DND-41 (cell line): ENCODE data around the gene BRF1.
A peak's percentile ranks its signal among the peaks of the same experiment; 100 is the strongest.

Experiments used
- ATAC-seq: fragments of 200-7000 bp; cut with Tn5 transposase; 3 replicates; pipeline ENCODE4 v1.9.1; 2021; ENCODE audit warnings: low read depth; ENCODE audit not compliant: insufficient read depth
- DNase-seq: peaks from one replicate; pipeline ENCODE4 v3.0.0-alpha.2; 2020
- H2AFZ ChIP-seq: 2 replicates; pipeline ENCODE4 v1.6.0; 2012; ENCODE audit warnings: low read depth, low read length
- H3K27ac ChIP-seq: 2 replicates; pipeline ENCODE4 v1.5.1; 2012; ENCODE audit warnings: low read length, inconsistent platforms
- H3K27me3 ChIP-seq: fragments of 200-600 bp; sonication (generic); 2 replicates; pipeline ENCODE4 v1.6.0; 2012; ENCODE audit warnings: low read length, mild to moderate bottlenecking, inconsistent platforms; ENCODE audit not compliant: insufficient read depth, poor library complexity
- H3K36me3 ChIP-seq: 2 replicates; pipeline ENCODE4 v1.5.1; 2012; ENCODE audit warnings: low read length, inconsistent platforms; ENCODE audit not compliant: insufficient read depth
- H3K4me1 ChIP-seq: 2 replicates; pipeline ENCODE4 v1.5.1; 2012; ENCODE audit warnings: mild to moderate bottlenecking, low read length; ENCODE audit not compliant: insufficient read depth
- H3K4me2 ChIP-seq: 2 replicates; pipeline ENCODE4 v1.6.0; 2012; ENCODE audit warnings: mild to moderate bottlenecking, moderate library complexity, low read length, inconsistent platforms; ENCODE audit not compliant: insufficient read depth
- H3K4me3 ChIP-seq, 2 experiments: fragments of 200-600 bp in 1 of 2; shearing (Covaris generic) in 1 of 2; 2 replicates each; pipeline ENCODE4 v1.5.1; 2012 to 2016; ENCODE audit warnings: inconsistent platforms in 2 of 2, low read length in 2 of 2, mild to moderate bottlenecking in 2 of 2, low read depth in 1 of 2, moderate library complexity in 1 of 2
- H3K79me2 ChIP-seq: 2 replicates; pipeline ENCODE4 v1.6.0; 2012; ENCODE audit warnings: low read length, inconsistent platforms; ENCODE audit not compliant: insufficient read depth
- H3K9ac ChIP-seq: 2 replicates; pipeline ENCODE4 v1.6.0; 2012; ENCODE audit warnings: low read depth, mild to moderate bottlenecking, inconsistent platforms, low read length, moderate library complexity
- H3K9me3 ChIP-seq: 2 replicates; pipeline ENCODE4 v1.5.1; 2012; ENCODE audit warnings: low read length, moderate library complexity, mild to moderate bottlenecking, inconsistent platforms; ENCODE audit not compliant: insufficient read depth, severe bottlenecking
- H4K20me1 ChIP-seq: 2 replicates; pipeline ENCODE4 v1.6.0; 2012; ENCODE audit warnings: low read length; ENCODE audit not compliant: insufficient read depth
- CTCF ChIP-seq: IDR thresholded peaks from 2 replicates; pipeline ENCODE4 v1.5.1; 2012; ENCODE audit warnings: borderline replicate concordance, low read length, moderate library complexity, mild to moderate bottlenecking; ENCODE audit not compliant: poor library complexity, severe bottlenecking; ENCODE audit errors: extremely low read depth
- EZH2 ChIP-seq: IDR thresholded peaks from 3 replicates; pipeline ENCODE4 v1.6.1; 2012; ENCODE audit warnings: borderline replicate concordance, low read depth, mild to moderate bottlenecking, moderate library complexity, low read length, inconsistent platforms; ENCODE audit not compliant: severe bottlenecking

Gene BRF1

DNA sequence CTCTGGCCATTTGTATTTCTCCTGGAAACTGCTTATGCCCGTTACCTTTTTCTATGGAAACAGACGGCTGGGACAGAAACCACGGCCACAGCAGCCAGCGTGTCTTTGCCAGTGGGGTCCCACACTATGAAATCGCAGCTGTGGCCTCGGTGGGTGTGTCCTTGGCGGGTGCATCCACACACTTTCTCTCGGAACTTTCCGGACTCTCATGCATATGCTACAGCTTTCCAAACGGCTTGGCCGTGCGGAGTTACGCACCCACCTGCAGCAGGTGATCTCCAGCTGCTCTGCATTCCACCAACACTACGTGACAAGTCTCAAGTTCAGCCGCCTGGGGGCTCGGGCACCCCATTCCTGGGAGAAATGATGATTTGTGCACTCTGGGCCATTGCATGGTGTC lies 53.8 kb downstream of the BRF1 start:
- Histone ChIP-seq H3K27me3 (no peaks in the 10 kb centered on the region), H2AFZ (no peak overlapping the region), H3K9ac (0 out of 2 replicates have a peak overlapping the region, but pooled peaks have one; percentile 72), H3K79me2 (peaks cover 81% of the 10 kb centered on the region), H4K20me1 (peaks cover 33% of the 10 kb centered on the region), H3K4me1 (peaks cover 50% of the 10 kb centered on the region), H3K4me3 (no peak overlapping the region), H3K4me2 (peak overlapping the region; percentile 86; the same call in 1 of the 2 replicates), H3K9me3 (no peaks in the 10 kb centered on the region), H3K27ac (no peak overlapping the region), H3K36me3 (peaks cover 61% of the 10 kb centered on the region)
- DNase-seq = no peak
- TF ChIP-seq EZH2 (no peak), CTCF (no peak)
- ATAC-seq = no peak

DNA sequence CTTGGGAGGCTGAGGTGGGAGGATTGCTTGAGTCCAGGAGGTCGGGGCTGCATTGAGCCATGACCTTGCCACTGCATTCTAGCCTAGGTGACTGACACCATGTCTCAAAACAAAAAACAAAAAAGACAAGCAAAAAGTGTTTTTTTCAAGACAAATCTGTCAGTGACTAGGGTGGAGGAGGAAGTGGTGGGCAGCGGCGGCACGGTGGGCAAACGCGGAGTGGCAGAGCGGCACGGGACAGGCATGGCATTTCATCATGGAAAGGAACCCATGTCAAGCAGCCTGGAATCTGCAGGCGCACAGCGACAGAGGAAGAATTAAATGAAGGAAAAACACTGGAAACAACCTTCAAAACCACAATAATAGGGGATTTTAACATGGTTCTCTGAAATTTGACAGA lies 56.5 kb downstream of the BRF1 start:
- ATAC-seq (no peak), DNase-seq (no peak)
- no peak overlapping the region for H3K4me2 ChIP-seq
- TF ChIP-seq EZH2 = no peak
- TF ChIP-seq CTCF = no peak
- H3K9ac ChIP-seq = no peak overlapping the region
- H3K79me2 ChIP-seq = peaks cover 73% of the 10 kb centered on the region
- H3K4me3 ChIP-seq = no peak overlapping the region
- H2AFZ ChIP-seq = no peak overlapping the region
- H3K27ac ChIP-seq = no peak overlapping the region
- H3K4me1 ChIP-seq = peaks cover 32% of the 10 kb centered on the region
- no peaks in the 10 kb centered on the region for H3K27me3 ChIP-seq
- peaks cover 6% of the 10 kb centered on the region; the same call in 1 of the 2 replicates for H4K20me1 ChIP-seq
- H3K9me3 ChIP-seq = peaks cover 4% of the 10 kb centered on the region
- H3K36me3 ChIP-seq = peaks cover 48% of the 10 kb centered on the region

DNA sequence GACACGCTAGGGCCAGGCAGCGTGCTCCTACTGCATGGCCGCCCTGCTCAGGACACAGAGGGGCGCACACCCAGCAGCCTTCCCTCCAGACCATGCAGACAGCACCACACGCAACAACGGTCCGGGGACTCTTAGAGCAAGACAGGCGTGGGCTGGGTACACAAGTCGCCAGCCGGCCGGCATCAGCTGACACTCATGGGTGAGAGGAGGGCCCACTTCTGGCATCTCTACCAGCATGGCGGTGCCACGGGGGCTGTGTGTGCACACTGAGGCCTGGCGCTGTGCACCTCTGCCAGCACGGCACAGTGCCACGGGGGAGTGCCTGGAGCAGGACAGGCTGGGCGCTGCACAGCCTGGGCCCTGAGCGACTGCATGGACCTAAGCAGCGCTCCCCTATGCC lies 59.2 kb downstream of the BRF1 start:
- H3K4me1 ChIP-seq = peaks cover 11% of the 10 kb centered on the region
- H3K4me3 ChIP-seq = no peak overlapping the region
- peaks cover 52% of the 10 kb centered on the region for H3K79me2 ChIP-seq
- no peak overlapping the region for H3K4me2 ChIP-seq
- no peaks in the 10 kb centered on the region for H3K27me3 ChIP-seq
- DNase-seq (no peak), ATAC-seq (no peak)
- 0 out of 2 replicates have a peak, but pooled peaks cover 3% of the 10 kb centered on the region for H4K20me1 ChIP-seq
- H2AFZ ChIP-seq = no peak overlapping the region
- TF ChIP-seq CTCF = no peak
- no peak for TF ChIP-seq EZH2
- no peak overlapping the region for H3K27ac ChIP-seq
- peaks cover 4% of the 10 kb centered on the region for H3K9me3 ChIP-seq
- H3K9ac ChIP-seq = no peak overlapping the region
- peaks cover 34% of the 10 kb centered on the region for H3K36me3 ChIP-seq

DNA sequence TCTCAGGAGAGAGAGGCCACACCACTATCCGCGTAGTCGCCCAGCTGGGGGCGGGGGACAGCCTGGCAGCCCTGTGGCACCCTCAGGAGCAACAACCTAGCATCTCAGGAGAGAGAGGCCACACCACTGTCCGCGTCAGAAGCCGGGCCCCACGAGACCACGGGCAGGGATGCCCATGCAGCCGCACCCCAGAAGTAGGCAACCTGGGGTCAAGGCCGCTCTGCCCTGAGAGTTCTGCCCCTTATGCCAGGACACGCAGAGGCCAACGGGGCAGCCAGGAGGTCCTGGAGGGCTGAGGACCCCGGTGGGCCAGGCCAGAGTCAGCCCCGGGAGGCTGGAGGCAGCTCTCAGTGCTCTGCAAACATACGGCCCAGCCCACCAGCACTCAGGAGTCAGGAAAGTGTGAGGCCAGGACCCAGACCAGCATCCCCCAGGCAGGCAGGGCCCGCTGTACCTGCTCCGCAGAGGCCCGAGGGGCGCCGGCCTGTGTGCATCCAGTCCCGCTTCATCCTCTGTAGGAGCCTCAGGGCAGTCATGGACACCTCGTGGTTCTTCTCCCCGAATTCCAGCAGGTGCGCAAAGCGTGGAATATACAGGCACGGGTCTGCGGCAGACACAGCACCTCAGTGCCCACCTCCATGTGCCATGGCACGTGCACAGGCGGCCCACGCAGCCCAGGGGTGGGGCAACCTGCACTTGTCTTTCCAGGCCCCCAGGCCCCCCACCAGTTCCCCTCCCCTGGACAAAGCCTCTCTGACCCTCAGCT lies 59.8 kb downstream of the BRF1 start:
- H3K4me2 ChIP-seq = no peak overlapping the region
- H3K79me2 ChIP-seq = peaks cover 45% of the 10 kb centered on the region
- no peak overlapping the region for H2AFZ ChIP-seq
- H3K27ac ChIP-seq = no peak overlapping the region
- no peak for ATAC-seq
- peaks cover 31% of the 10 kb centered on the region for H3K36me3 ChIP-seq
- H3K9me3 ChIP-seq = peaks cover 4% of the 10 kb centered on the region
- H4K20me1 ChIP-seq = 0 out of 2 replicates have a peak, but pooled peaks cover 3% of the 10 kb centered on the region
- no peak for DNase-seq
- peaks cover 7% of the 10 kb centered on the region; the same call in 1 of the 2 replicates for H3K4me1 ChIP-seq
- H3K4me3 ChIP-seq = no peak overlapping the region
- H3K27me3 ChIP-seq = no peaks in the 10 kb centered on the region
- TF ChIP-seq CTCF (no peak), EZH2 (no peak)
- H3K9ac ChIP-seq = no peak overlapping the region
